GM21515 (cell line): ENCODE measurements around the gene MRPL1.
A peak's percentile ranks its signal among the peaks of the same experiment; 100 is the strongest.

Experiments
- ATAC-seq: cut with Tn5 transposase; IDR thresholded peaks from one replicate; pipeline ENCODE4 v1.9.1; 2021; ENCODE audit not compliant: unreplicated experiment

Gene MRPL1

DNA sequence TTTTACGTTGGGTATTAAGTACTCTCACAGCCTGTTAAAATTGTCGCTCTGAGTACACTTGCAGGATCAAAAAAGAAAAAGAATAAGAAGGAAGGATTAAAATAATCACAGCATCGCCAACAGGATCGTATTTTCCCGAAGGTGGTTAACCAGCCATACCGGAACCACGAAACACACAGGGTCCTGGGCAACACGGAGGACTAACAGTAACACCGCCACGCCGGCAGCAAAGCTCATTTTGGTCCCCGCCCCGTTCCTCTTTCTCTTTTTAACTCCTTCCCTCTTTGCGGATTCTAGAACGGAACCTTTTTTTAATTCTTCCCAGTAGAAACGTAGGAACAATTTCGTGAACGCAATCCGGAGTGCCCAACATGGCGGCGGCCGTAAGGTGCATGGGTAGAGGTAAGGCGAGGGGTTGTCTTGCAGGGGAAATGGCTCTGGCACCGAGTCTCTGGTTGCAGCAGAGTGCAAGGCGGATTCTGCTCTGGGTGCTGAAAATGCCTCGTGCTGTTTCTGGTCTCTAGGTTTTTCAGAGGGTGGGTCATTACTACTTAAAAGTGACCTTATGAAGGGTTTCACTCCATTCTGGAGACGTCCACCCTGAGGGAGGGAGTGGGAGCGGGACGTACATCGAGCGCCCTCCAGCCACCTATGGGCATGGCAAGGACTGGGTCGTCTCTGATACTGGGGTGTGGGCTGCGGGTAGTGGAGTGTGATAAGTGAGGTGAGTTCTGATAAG, at the start of gene MRPL1:
Gene MRPL1 (plus strand): TSS at position 353 of the 739 bp plus-strand sequence. CDS start 19 bp downstream, at position 372.
- ATAC-seq, result peak; percentile 81

- no peak for ATAC-seq
Measured at GRCh38 chr4:77815636-77816035, 47.0 kb upstream of the MRPL1 start.

GRCh38 chr4:77816546-77816945, 46.1 kb upstream of the MRPL1 start:
- no peak for ATAC-seq

- ATAC-seq, result no peak
Measured at GRCh38 chr4:77817304-77818072, 45.1 kb upstream of the MRPL1 start.

GRCh38 chr4:77818073-77818601, 44.5 kb upstream of the MRPL1 start:
- ATAC-seq, result peak; percentile 26

GRCh38 chr4:77818602-77819403, 43.8 kb upstream of the MRPL1 start, which contains the start of gene CNOT6L:
TSS of gene CNOT6L (minus strand) at chr4:77819368. CDS start at chr4:77819308, 60 bp downstream.
- ATAC-seq, result peak; percentile 30

DNA sequence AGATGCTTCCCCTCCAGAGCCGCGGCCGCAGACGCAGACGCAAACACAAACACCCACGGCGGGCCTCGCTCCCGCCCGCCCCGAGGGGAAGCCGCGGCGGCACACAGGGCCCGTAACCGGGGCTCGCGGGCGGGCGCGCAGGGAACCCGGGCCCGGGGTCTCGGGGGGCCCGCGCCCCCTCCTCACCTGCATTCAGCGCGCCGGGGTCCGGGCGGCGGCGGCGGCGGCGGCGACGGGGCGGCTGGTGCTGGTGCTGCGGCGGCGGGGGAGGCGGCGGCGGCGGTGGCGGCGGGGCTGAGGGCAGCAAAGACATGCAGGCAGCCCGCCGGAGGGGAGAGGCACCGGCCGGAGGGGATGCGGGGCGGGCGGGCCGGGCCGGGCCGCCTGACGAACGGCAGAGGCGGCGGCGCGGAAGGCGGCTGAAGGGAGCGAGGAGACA, 43.2 kb upstream of the MRPL1 start:
- peak; percentile 23 for ATAC-seq

- peak; percentile 79 for ATAC-seq
Measured at GRCh38 chr4:77819843-77820648, 42.6 kb upstream of the MRPL1 start.

DNA sequence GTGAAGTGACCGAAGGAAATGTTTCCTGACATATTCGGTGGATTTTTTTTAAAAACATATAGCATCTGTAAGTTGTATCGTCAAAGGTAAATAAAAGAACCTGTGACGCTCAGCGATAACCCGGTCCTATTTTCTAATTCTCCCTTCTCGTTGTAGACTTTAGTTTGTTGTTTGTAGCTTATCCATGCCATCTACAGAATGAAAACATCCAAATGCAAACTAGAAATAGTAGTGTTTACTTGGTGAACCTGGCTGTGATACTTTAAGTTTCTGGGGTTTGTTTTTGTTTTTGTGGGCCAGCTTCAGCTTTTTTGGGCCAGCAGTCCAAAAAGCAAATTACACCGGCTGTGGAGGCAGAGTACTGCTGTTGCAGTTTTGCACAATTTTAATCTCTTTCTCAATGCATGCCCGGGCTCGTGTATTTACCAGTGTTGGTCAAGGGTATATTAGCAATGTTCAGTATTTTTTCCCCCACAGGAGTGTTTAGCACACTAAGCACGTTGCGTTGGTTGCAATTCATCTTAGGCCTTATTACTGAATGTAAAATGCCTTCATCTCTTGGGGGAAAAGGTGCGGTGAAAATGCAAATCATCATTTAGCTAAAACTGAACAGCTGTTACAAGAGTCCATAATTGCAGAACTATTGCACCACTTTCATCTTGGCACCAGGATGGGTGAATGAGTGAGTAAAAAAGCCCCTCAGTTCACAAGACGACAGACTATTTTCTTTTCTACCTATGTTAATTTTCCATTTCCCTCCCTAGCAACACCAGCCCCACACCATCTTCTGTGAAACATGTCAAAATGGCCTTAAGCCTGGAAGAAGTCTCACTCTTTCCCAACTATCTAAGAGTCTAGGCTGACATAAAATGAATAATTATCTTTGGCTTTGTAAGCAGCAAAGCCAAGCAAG, 41.7 kb upstream of the MRPL1 start:
- ATAC-seq, result no peak

DNA sequence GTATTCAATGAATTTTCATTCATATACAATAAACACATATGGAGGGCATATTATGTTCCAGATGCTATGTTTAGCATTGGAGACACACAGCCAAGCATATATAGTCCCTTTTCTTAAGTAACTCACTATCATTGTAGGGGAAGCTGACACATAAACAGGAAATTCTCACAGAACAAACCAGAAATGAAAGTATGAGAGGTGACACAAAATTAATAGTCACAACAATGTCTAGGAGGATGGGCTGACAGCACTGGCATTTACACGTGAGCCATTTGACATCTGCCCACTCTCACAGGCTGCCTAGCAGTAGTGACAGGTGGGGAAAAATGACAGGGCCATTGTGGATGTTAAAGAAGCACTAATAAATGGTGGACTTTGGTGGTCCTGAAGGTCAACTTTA, 40.9 kb upstream of the MRPL1 start:
- no peak for ATAC-seq

GRCh38 chr4:77826275-77826674, 36.4 kb upstream of the MRPL1 start:
- ATAC-seq, result no peak

GRCh38 chr4:77827343-77827742, 35.3 kb upstream of the MRPL1 start:
- ATAC-seq, result peak; percentile 71

DNA sequence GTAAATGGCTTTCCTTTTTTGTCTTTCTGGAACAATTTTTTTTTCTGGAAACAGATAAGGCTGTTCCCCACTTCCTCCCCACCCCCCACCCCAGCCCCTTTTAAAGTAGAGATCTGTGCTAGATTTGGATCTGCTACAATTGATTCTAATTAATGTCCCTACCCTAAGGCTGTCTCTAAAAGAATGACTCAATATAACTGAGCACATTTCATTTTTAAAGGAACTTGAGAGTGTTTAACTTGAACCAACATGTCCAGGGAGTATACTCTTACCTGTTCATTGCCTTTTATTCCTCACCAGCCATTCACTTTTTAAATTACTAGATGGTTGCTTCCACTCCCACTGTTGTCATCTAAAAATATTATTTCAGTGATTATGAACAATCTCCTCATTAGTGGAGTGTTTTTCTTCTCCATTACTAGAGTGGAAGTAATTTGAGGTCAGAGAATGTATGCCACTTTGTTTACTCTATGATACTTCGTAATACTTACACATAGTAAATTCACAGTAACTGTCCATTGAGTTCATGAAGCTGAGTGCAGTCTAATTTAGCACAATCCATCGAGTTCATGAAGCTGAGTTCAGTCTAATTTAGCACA, 29.4 kb upstream of the MRPL1 start:
- ATAC-seq, result no peak

- no peak for ATAC-seq
Measured at GRCh38 chr4:77834403-77834802, 28.2 kb upstream of the MRPL1 start.

GRCh38 chr4:77843628-77844027, 19.0 kb upstream of the MRPL1 start:
- no peak for ATAC-seq

GRCh38 chr4:77844363-77844762, 18.3 kb upstream of the MRPL1 start:
- no peak for ATAC-seq

DNA sequence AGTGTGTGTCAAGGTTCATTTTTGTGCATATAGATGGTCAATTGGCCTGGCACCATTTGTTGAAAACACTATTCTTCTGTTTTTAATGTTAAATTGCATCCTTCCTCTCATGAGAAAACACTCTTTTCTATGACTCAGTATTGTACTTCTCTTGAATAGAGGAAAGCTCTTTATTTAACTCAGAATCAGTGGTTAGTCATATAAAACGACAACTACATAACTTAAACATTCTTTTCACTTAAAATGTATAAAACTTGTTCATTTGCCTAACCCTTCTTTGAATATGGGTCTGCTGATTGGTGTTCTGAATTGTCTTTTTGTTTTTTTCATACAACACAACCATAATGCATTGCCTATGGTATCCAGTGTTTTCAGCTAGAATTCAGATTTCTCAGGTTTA, 17.2 kb upstream of the MRPL1 start:
- no peak for ATAC-seq

GRCh38 chr4:77845929-77846328, 16.7 kb upstream of the MRPL1 start:
- ATAC-seq, result no peak

DNA sequence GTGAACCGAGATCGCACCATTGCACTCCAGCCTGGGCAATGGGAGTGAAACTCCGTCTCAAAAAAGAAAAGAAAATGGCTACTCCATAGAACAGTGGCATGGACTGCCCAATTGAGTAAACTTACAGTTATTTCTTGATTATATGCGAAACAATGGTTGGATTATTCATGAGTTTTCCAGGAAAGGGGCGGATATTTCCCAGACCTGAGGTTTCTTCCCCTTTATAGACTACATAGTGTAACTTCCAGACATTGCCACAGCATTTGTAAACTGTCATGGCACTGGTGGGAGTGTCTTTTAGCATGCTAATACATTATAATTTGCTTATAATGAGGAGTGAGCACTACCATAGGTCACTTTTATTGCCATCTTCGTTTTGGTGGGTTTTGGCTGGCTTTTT, 14.1 kb upstream of the MRPL1 start:
- no peak for ATAC-seq
